WTC11 (cell line): Measurements from ENCODE around the gene THSD8. TPM values are rescaled to one million over a fixed set of nuclear protein-coding genes. Genes with fewer than 3 reads are reported as not detected.
A peak's percentile ranks its signal among the peaks of the same experiment; 100 is the strongest.

Experiments
- ATAC-seq: fragments of 200-7000 bp; cut with Tn5 transposase; 2 replicates; pipeline ENCODE4 v1.10.0; 2021; ENCODE audit warnings: mild to moderate bottlenecking, moderate library complexity
- CTCF ChIA-PET: fragments of 300-600 bp; sonication (Branson Sonifier 250); formaldehyde crosslinking; loops from one replicate; lab custom pipeline; 2021; ENCODE audit warnings: antibody characterized with exemption; lab: Charles Lee
- POLR2A ChIA-PET: fragments of 350-600 bp; sonication (Branson Sonifier 250); formaldehyde crosslinking; loops from one replicate; lab custom pipeline; 2021; ENCODE audit warnings: antibody characterized with exemption; lab: Charles Lee
- DNase-seq: peaks from one replicate; pipeline ENCODE4 v3.0.0; 2021; ENCODE audit warnings: low spot score
- H3K27ac Mint-ChIP-seq: 2 replicates; pipeline ENCODE4 v1.8.0; 2021; ENCODE audit warnings: mixed read lengths
- H3K27me3 Mint-ChIP-seq: 2 replicates; pipeline ENCODE4 v1.8.0; 2021; ENCODE audit warnings: low read depth, mild to moderate bottlenecking, moderate library complexity, mixed read lengths
- H3K36me3 Mint-ChIP-seq: 2 replicates; pipeline ENCODE4 v1.8.0; 2021; ENCODE audit warnings: mixed read lengths
- H3K4me1 Mint-ChIP-seq: 2 replicates; pipeline ENCODE4 v1.8.0; 2022; ENCODE audit warnings: mixed read lengths
- H3K4me3 Mint-ChIP-seq: 2 replicates; pipeline ENCODE4 v1.8.0; 2021; ENCODE audit warnings: mild to moderate bottlenecking, moderate library complexity, mixed read lengths
- H3K9me3 Mint-ChIP-seq: 2 replicates; pipeline ENCODE4 v1.8.0; 2021; ENCODE audit warnings: mixed read lengths
- FOXJ3 ChIP-seq: sonication (generic); formaldehyde crosslinking; IDR thresholded peaks from 2 replicates; pipeline ENCODE4 v1.9.0; 2021; ENCODE audit warnings: missing genetic modification reagents, mild to moderate bottlenecking, borderline replicate concordance
- FOXP1 ChIP-seq: sonication (generic); formaldehyde crosslinking; IDR thresholded peaks from 2 replicates; pipeline ENCODE4 v1.8.0; 2022; ENCODE audit warnings: missing genetic modification reagents, mild to moderate bottlenecking, moderate library complexity, borderline replicate concordance
- GTF2I ChIP-seq: fragments of 250-450 bp; sonication (Bioruptor Pico); conservative IDR thresholded peaks from 2 replicates; pipeline ENCODE4 v1.4.0; 2021; ENCODE audit warnings: mild to moderate bottlenecking
- NR1H2 ChIP-seq: sonication (generic); formaldehyde crosslinking; IDR thresholded peaks from 2 replicates; pipeline ENCODE4 v1.9.0; 2021; ENCODE audit warnings: mild to moderate bottlenecking, moderate library complexity, missing genetic modification reagents
- SP1 ChIP-seq: sonication (generic); formaldehyde crosslinking; conservative IDR thresholded peaks from 2 replicates; pipeline ENCODE4 v1.8.1; 2022; ENCODE audit warnings: missing genetic modification reagents
- ZBTB21 ChIP-seq: sonication (generic); formaldehyde crosslinking; IDR thresholded peaks from 2 replicates; pipeline ENCODE4 v1.8.1; 2023; ENCODE audit warnings: mild to moderate bottlenecking, missing genetic modification reagents, borderline replicate concordance
- ZNF121 ChIP-seq: sonication (generic); formaldehyde crosslinking; IDR thresholded peaks from 2 replicates; pipeline ENCODE4 v1.8.0; 2023; ENCODE audit warnings: missing genetic modification reagents
- ZNF263 ChIP-seq: sonication (generic); formaldehyde crosslinking; IDR thresholded peaks from 2 replicates; pipeline ENCODE4 v1.8.1; 2022; ENCODE audit warnings: low read depth, mild to moderate bottlenecking, moderate library complexity, missing genetic modification reagents
- ZNF671 ChIP-seq: fragments of 250-450 bp; sonication (Bioruptor Pico); IDR thresholded peaks from 2 replicates; pipeline ENCODE4 v1.8.0; 2021; ENCODE audit warnings: mild to moderate bottlenecking
- total RNA-seq: library from RNA; stranded (reverse); gene quantifications from 3 replicates; pipeline ENCODE4 v1.2.3, GENCODE V29; 2021
- TF ChIP-seq, protein P1 (sequence below): fragments of 200-600 bp; IDR thresholded peaks from 2 replicates; pipeline ENCODE4 v1.8.0; 2022; ENCODE audit warnings: antibody characterized with exemption
- TF ChIP-seq, protein P2 (sequence below): sonication (generic); formaldehyde crosslinking; IDR thresholded peaks from 2 replicates; pipeline ENCODE4 v1.8.0; 2022; ENCODE audit warnings: mild to moderate bottlenecking, missing genetic modification reagents
- TF ChIP-seq, protein P3 (sequence below): sonication (generic); formaldehyde crosslinking; IDR thresholded peaks from 2 replicates; pipeline ENCODE4 v1.8.1; 2022; ENCODE audit warnings: mild to moderate bottlenecking, moderate library complexity, missing genetic modification reagents
- TF ChIP-seq, protein P4 (sequence below): fragments of 250-450 bp; sonication (Bioruptor Pico); IDR thresholded peaks from 2 replicates; pipeline ENCODE4 v1.9.0; 2021; ENCODE audit warnings: moderate library complexity, mild to moderate bottlenecking, inconsistent platforms, borderline replicate concordance
- TF ChIP-seq, protein P5 (sequence below): sonication (generic); formaldehyde crosslinking; IDR thresholded peaks from 2 replicates; pipeline ENCODE4 v1.8.1; 2023; ENCODE audit warnings: mild to moderate bottlenecking, missing genetic modification reagents
- TF ChIP-seq, protein P6 (sequence below): sonication (generic); formaldehyde crosslinking; conservative IDR thresholded peaks from 2 replicates; pipeline ENCODE4 v1.8.1; 2023; ENCODE audit warnings: mild to moderate bottlenecking, low read depth, missing genetic modification reagents, moderate library complexity

THSD8 gene
- total RNA-seq, 1 experiment from 2014 or later, result 30.1 TPM

DNA sequence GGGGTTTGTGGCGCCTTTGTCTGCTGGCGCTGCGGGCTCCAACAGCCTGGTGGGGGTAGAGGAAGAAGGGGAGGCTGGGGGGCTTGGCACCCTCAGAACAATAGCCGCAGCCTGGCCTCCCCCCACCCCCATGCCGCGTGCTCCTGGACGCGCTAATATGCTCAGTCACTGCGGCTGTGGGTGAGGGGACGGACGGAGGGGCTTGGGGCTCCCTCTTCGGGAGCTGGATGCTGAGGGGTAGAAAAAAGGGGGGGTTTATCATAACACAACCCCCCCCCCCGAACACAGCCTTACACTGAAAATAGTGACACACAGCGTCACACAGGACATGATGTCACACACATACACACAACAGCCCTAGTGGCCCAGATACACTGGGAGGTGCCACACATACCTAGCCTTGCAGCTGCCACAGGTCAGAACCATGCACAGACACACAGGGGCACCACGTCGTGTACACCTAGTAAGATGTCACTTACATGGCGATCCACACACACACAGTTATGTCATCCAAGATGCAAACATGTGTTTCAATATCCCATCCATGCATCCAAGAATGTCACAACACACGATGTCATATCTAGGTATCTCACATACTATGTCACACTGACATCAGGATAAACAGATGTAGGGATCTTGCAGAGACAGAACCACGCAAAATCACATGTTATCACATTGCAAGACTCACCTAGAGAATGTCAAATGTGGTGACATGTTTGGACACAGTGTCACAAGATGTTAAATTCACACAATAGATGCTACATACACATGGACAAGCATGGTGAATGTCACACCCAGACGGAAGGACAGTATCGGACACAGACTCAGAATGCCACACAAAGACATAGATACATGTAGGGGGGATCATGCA is 37.3 kb downstream of the THSD8 start:
- Mint-ChIP-seq H3K27me3 (peaks cover 39% of the 10 kb centered on the region), H3K27ac (peak overlapping the region; percentile 61; the same call in 1 of the 2 replicates), H3K9me3 (no peaks in the 10 kb centered on the region), H3K4me1 (peaks cover 42% of the 10 kb centered on the region), H3K4me3 (peak overlapping the region; percentile 79), H3K36me3 (peaks cover 5% of the 10 kb centered on the region)
- ChIA-PET CTCF (interaction anchor here (0.9 to 1.7 kb wide), 3 partner anchors 8 to 73 kb away, joined by 5 to 8 read pairs (median 5); no protein-coding TSS in a partner anchor), POLR2A (interaction anchor here (0.6 kb wide), 1 partner anchor 98 kb away, joined by 3 read pairs; no protein-coding TSS in a partner anchor)
- TF ChIP-seq ZNF263, result no peak
- TF ChIP-seq ZNF121 (CRISPR knock-in tag), result 0 out of 2 replicates have a peak, but pooled peaks have one; percentile 2
- TF ChIP-seq FOXP1 (CRISPR knock-in tag), result no peak
- ATAC-seq (no peak), DNase-seq (no peak)

DNA sequence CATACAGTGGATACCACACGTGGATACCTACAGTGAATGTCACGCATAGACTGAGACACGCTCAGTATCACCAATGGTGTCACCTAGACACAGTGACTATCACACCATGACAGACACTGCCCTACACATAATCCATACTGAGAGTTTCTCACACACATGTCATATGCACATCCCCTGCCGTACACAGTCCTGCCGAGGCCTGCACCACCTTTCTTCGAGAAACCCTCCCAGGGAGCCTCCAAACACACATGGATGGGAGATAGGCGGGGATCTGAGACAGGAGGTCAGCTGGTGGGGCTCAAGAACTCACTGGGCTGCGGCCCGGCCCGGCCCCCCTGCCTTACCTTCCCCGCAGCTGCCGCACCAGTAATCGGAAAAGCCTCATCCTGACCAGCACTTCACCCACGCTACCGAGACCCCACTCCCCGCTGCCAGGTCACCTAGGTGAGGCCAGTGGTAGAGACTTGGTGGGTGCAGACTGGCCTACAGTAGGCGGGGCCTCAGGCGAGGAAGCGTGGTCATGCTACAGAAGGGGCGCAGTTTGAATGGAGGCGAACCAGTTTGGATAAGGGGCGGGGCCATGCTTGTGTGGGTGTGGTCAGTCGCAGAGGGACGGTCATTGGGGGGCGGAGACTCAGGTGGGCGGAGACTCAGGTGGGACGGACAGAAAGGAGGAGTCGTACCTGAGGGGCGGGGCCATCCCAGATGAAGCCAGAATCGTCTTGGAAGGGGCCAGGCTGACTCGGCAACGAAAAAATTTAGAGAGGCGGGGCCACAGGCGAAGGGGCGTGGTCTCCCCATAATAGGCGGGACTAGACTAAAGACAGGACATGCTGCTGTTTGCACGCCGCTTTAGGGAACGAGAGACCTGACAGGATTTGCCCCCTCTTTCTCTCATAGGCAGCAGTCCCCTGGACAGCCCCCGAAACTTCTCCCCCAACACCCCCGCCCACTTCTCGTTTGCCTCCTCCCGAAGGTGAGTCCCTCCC is 38.5 kb downstream of the THSD8 start:
- Mint-ChIP-seq H3K27ac (peak overlapping the region; percentile 99), H3K4me3 (peak overlapping the region; percentile 79), H3K27me3 (peaks cover 27% of the 10 kb centered on the region), H3K9me3 (no peaks in the 10 kb centered on the region), H3K4me1 (peaks cover 36% of the 10 kb centered on the region), H3K36me3 (peaks cover 5% of the 10 kb centered on the region)
- ATAC-seq (peak; percentile 80), DNase-seq (peak; percentile 100)
- CTCF ChIA-PET, result interaction anchor here (0.6 to 1.7 kb wide), 3 partner anchors 7 to 1705 kb away, joined by 5 read pairs; no protein-coding TSS in a partner anchor
- POLR2A ChIA-PET, result no interaction called here
- TF ChIP-seq, protein P1, sequence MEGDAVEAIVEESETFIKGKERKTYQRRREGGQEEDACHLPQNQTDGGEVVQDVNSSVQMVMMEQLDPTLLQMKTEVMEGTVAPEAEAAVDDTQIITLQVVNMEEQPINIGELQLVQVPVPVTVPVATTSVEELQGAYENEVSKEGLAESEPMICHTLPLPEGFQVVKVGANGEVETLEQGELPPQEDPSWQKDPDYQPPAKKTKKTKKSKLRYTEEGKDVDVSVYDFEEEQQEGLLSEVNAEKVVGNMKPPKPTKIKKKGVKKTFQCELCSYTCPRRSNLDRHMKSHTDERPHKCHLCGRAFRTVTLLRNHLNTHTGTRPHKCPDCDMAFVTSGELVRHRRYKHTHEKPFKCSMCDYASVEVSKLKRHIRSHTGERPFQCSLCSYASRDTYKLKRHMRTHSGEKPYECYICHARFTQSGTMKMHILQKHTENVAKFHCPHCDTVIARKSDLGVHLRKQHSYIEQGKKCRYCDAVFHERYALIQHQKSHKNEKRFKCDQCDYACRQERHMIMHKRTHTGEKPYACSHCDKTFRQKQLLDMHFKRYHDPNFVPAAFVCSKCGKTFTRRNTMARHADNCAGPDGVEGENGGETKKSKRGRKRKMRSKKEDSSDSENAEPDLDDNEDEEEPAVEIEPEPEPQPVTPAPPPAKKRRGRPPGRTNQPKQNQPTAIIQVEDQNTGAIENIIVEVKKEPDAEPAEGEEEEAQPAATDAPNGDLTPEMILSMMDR, result no peak
- TF ChIP-seq SP1 (CRISPR knock-in tag) (peak; percentile 71), ZNF671 (CRISPR knock-in tag) (no peak), GTF2I (CRISPR knock-in tag) (no peak)
- TF ChIP-seq, protein P2, sequence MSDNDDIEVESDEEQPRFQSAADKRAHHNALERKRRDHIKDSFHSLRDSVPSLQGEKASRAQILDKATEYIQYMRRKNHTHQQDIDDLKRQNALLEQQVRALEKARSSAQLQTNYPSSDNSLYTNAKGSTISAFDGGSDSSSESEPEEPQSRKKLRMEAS (CRISPR knock-in tag), result peak; percentile 21; the same call in 1 of the 2 replicates
- TF ChIP-seq, protein P3, sequence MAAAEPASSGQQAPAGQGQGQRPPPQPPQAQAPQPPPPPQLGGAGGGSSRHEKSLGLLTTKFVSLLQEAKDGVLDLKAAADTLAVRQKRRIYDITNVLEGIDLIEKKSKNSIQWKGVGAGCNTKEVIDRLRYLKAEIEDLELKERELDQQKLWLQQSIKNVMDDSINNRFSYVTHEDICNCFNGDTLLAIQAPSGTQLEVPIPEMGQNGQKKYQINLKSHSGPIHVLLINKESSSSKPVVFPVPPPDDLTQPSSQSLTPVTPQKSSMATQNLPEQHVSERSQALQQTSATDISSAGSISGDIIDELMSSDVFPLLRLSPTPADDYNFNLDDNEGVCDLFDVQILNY (CRISPR knock-in tag), result no peak
- TF ChIP-seq, protein P4, sequence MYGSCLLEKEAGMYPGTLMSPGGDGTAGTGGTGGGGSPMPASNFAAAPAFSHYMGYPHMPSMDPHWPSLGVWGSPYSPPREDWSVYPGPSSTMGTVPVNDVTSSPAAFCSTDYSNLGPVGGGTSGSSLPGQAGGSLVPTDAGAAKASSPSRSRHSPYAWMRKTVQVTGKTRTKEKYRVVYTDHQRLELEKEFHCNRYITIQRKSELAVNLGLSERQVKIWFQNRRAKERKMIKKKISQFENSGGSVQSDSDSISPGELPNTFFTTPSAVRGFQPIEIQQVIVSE (CRISPR knock-in tag), result no peak

DNA sequence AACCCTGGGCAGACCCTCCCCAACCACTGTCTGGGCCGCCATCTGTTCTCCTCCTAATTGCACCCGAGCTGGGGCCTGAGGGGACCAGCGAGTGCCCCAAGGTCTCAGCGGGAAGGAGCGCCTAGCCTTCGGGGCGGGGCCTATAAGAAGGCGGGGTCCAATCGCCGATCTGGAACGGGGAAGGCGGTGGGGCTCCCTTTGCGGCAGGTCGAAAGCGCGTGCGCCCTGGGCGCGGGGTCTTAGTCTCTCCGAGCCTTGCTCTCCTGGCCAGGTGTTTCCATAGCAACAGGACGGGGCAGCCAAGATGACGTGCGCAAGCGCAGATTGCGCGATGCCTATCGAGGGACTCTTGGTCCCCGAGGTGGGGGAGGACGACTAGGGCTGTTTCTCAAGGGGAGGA is 39.2 kb downstream of the THSD8 start:
- Mint-ChIP-seq H3K4me3 (peak overlapping the region; percentile 79), H3K4me1 (peaks cover 36% of the 10 kb centered on the region), H3K36me3 (peaks cover 5% of the 10 kb centered on the region), H3K9me3 (no peaks in the 10 kb centered on the region), H3K27ac (peak overlapping the region; percentile 99), H3K27me3 (peaks cover 20% of the 10 kb centered on the region)
- peak; percentile 98 for DNase-seq
- TF ChIP-seq ZNF263 (no peak), ZNF121 (CRISPR knock-in tag) (peak; percentile 100)
- CTCF ChIA-PET, result interaction anchor here (0.7 kb wide), 1 partner anchor 1706 kb away, joined by 5 read pairs; no protein-coding TSS in a partner anchor
- POLR2A ChIA-PET, result no interaction called here
- ATAC-seq, result peak; percentile 71

DNA sequence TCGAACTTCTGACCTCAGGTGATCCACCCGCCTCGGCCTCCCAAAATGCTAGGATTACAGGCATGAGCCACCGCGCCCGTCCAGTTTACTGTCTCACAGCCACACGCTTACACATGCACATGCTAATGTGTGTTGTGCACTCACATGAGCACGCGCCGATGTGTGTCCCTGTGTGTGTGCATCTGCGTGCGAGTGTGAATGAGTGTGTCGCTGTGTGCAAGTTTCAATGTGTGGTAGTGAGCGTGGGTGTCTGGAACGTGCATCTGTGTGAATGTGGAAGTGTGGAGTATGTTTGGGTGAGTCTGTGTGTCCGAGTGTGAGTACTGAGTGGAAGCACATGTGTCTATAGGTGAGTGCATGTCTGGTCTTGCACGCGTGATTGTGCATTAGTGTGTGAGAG is 40.6 kb downstream of the THSD8 start:
- peaks cover 5% of the 10 kb centered on the region for H3K36me3 Mint-ChIP-seq
- H3K4me3 Mint-ChIP-seq, result no peak overlapping the region
- ATAC-seq, result no peak
- TF ChIP-seq ZBTB21 (CRISPR knock-in tag) (no peak), NR1H2 (CRISPR knock-in tag) (no peak), FOXJ3 (CRISPR knock-in tag) (no peak)
- TF ChIP-seq, protein P5, sequence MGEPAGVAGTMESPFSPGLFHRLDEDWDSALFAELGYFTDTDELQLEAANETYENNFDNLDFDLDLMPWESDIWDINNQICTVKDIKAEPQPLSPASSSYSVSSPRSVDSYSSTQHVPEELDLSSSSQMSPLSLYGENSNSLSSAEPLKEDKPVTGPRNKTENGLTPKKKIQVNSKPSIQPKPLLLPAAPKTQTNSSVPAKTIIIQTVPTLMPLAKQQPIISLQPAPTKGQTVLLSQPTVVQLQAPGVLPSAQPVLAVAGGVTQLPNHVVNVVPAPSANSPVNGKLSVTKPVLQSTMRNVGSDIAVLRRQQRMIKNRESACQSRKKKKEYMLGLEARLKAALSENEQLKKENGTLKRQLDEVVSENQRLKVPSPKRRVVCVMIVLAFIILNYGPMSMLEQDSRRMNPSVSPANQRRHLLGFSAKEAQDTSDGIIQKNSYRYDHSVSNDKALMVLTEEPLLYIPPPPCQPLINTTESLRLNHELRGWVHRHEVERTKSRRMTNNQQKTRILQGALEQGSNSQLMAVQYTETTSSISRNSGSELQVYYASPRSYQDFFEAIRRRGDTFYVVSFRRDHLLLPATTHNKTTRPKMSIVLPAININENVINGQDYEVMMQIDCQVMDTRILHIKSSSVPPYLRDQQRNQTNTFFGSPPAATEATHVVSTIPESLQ, result no peak
- TF ChIP-seq, protein P6, sequence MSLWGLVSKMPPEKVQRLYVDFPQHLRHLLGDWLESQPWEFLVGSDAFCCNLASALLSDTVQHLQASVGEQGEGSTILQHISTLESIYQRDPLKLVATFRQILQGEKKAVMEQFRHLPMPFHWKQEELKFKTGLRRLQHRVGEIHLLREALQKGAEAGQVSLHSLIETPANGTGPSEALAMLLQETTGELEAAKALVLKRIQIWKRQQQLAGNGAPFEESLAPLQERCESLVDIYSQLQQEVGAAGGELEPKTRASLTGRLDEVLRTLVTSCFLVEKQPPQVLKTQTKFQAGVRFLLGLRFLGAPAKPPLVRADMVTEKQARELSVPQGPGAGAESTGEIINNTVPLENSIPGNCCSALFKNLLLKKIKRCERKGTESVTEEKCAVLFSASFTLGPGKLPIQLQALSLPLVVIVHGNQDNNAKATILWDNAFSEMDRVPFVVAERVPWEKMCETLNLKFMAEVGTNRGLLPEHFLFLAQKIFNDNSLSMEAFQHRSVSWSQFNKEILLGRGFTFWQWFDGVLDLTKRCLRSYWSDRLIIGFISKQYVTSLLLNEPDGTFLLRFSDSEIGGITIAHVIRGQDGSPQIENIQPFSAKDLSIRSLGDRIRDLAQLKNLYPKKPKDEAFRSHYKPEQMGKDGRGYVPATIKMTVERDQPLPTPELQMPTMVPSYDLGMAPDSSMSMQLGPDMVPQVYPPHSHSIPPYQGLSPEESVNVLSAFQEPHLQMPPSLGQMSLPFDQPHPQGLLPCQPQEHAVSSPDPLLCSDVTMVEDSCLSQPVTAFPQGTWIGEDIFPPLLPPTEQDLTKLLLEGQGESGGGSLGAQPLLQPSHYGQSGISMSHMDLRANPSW (CRISPR knock-in tag), result no peak
- peak overlapping the region; percentile 38; the same call in 1 of the 2 replicates for H3K27ac Mint-ChIP-seq
- ChIA-PET POLR2A (no interaction called here), CTCF (no interaction called here)
- H3K9me3 Mint-ChIP-seq, result no peaks in the 10 kb centered on the region
- no peak for DNase-seq
- peaks cover 32% of the 10 kb centered on the region for H3K4me1 Mint-ChIP-seq
- H3K27me3 Mint-ChIP-seq, result peaks cover 24% of the 10 kb centered on the region
